HG02623 (cell line): ENCODE data around the gene OR2T2.
"Not testable (repeated sequence)": the region's sequence is repeated elsewhere in the genome, so short reads cannot be mapped to it uniquely, and the experiment has no call there.

ENCODE experiments used
- ATAC-seq: cut with Tn5 transposase; IDR thresholded peaks from one replicate; pipeline ENCODE4 v1.9.1; 2021; ENCODE audit warnings: moderate library complexity; ENCODE audit not compliant: unreplicated experiment

OR2T2 gene

GRCh38 chr1:248450466-248451145, 5.2 kb downstream of the OR2T2 start:
- peak; percentile 56 for ATAC-seq

GRCh38 chr1:248453619-248454018, 8.2 kb downstream of the OR2T2 start:
- not testable (repeated sequence) for ATAC-seq

GRCh38 chr1:248455045-248455444, 9.6 kb downstream of the OR2T2 start:
- not testable (repeated sequence) for ATAC-seq

GRCh38 chr1:248456635-248457034, 11.2 kb downstream of the OR2T2 start:
- not testable (repeated sequence) for ATAC-seq

- ATAC-seq = not testable (repeated sequence)
These were observed 13.7 kb downstream of the OR2T2 start for GRCh38 chr1:248459117-248459516.

GRCh38 chr1:248471154-248471553, 25.7 kb downstream of the OR2T2 start:
- no peak for ATAC-seq

- ATAC-seq = not testable (repeated sequence)
These were observed 26.7 kb downstream of the OR2T2 start for GRCh38 chr1:248472111-248472510.

GRCh38 chr1:248473051-248473450, 27.6 kb downstream of the OR2T2 start, which contains the start of gene OR2T3:
OR2T3 (plus strand) TSS chr1:248473351; CDS start chr1:248473351, 0 bp downstream.
- ATAC-seq = not testable (repeated sequence)

GRCh38 chr1:248475660-248476059, 30.2 kb downstream of the OR2T2 start:
- peak; percentile 81 for ATAC-seq

- peak; percentile 91 for ATAC-seq
These were observed 36.5 kb downstream of the OR2T2 start for GRCh38 chr1:248481686-248482579.

- not testable (repeated sequence) for ATAC-seq
These were observed 42.9 kb downstream of the OR2T2 start, which contains the start of gene OR2T5 for GRCh38 chr1:248488289-248488688. OR2T5 (plus strand) TSS chr1:248488589; CDS start chr1:248488589, 0 bp downstream.

- not testable (repeated sequence) for ATAC-seq
These were observed 51.2 kb downstream of the OR2T2 start for GRCh38 chr1:248496661-248497060.

- ATAC-seq = not testable (repeated sequence)
These were observed 55.0 kb downstream of the OR2T2 start for GRCh38 chr1:248500305-248501035.
